Vagina (tissue), 2 donors: Measurements from ENCODE around the gene EPB41L3. TPM values are rescaled to one million over a fixed set of nuclear protein-coding genes. Genes with fewer than 3 reads are reported as not detected.
"Not testable (repeated sequence)": the region's sequence is repeated elsewhere in the genome, so short reads cannot be mapped to it uniquely, and the experiment has no call there.

ENCODE experiments used
- DNase-seq, 2 donors: peaks; one replicate each; pipeline ENCODE4 v3.0.0-alpha.2; 2017; ENCODE audit errors: extremely low spot score in 2 of 2
- H3K27ac ChIP-seq: fragments of 200-600 bp; sonication (generic); one replicate; pipeline ENCODE4 v1.5.1; 2019
- H3K27me3 ChIP-seq: fragments of 200-600 bp; sonication (generic); one replicate; pipeline ENCODE4 v1.5.1; 2019
- H3K36me3 ChIP-seq, 2 donors: fragments of 200-600 bp; sonication (generic); one replicate each; pipeline ENCODE4 v1.5.1; 2017 to 2019
- H3K4me1 ChIP-seq: fragments of 200-600 bp; sonication (generic); one replicate; pipeline ENCODE4 v1.5.1; 2019
- H3K4me3 ChIP-seq, 2 donors: fragments of 200-600 bp; sonication (generic); 1 replicate in 1 of 2; 2 replicates in 1 of 2; pipeline ENCODE4 v1.5.1; 2016 to 2019
- H3K9me3 ChIP-seq: fragments of 200-600 bp; sonication (generic); one replicate; pipeline ENCODE4 v1.5.1; 2019
- CTCF ChIP-seq, 3 experiments: fragments of 450-650 bp in 2 of 3; fragments of 200-600 bp in 1 of 3; sonication (generic) in 1 of 3; IDR thresholded peaks; one replicate each; pipeline ENCODE4 v1.5.1; 2017 to 2019; ENCODE audit warnings: antibody characterized with exemption in 3 of 3, mild to moderate bottlenecking in 2 of 3, moderate library complexity in 2 of 3
- POLR2A ChIP-seq, 2 donors: fragments of 450-650 bp; IDR thresholded peaks; one replicate each; pipeline ENCODE4 v1.6.1; 2017; ENCODE audit warnings: antibody characterized with exemption in 2 of 2, mild to moderate bottlenecking in 2 of 2, moderate library complexity in 2 of 2
- POLR2AphosphoS5 ChIP-seq, 2 donors: sonication (generic); formaldehyde crosslinking; IDR thresholded peaks; one replicate each; pipeline ENCODE4 v1.9.0; 2017; ENCODE audit warnings: antibody characterized with exemption in 2 of 2, mild to moderate bottlenecking in 2 of 2, low read depth in 1 of 2; ENCODE audit not compliant: insufficient read depth in 1 of 2
- intact Hi-C: fragments of 100-400 bp; cut with DNase I; formaldehyde crosslinking; loops from one replicate; pipeline ENCODE4 v1.15.1; 2023
- total RNA-seq: library from RNA; depleted of rRNA; stranded (reverse); fragments of >200 nt; gene quantifications from one replicate; pipeline ENCODE4 v1.2.3, GENCODE V29; 2016

Gene EPB41L3
- total RNA-seq, 1 donor from 2014 or later = 53.0 TPM

GRCh38 chr18:5500158-5500939, 43.4 kb downstream of the EPB41L3 start:
- no peak overlapping the region for H3K4me3 ChIP-seq
- intact Hi-C loops = no loop called here
- H3K4me1 ChIP-seq = no peaks in the 10 kb centered on the region
- no peaks in the 10 kb centered on the region for H3K27me3 ChIP-seq
- no peak for DNase-seq
- H3K27ac ChIP-seq = no peak overlapping the region
- no peaks in the 10 kb centered on the region for H3K36me3 ChIP-seq
- TF ChIP-seq POLR2A (IDR thresholded peaks at IDR 0.05) = no peak
- TF ChIP-seq POLR2AphosphoS5 (IDR thresholded peaks at IDR 0.05; ENCODE audit: insufficient read depth in 1 of 2, low read depth in 1 of 2) = no peak
- no peak for TF ChIP-seq CTCF (IDR thresholded peaks at IDR 0.05)
- H3K9me3 ChIP-seq = no peaks in the 10 kb centered on the region

GRCh38 chr18:5498452-5498851, 45.3 kb downstream of the EPB41L3 start:
- Histone ChIP-seq H3K4me1 (no peaks in the 10 kb centered on the region), H3K4me3 (no peak overlapping the region), H3K27me3 (no peaks in the 10 kb centered on the region), H3K27ac (no peak overlapping the region), H3K9me3 (no peaks in the 10 kb centered on the region), H3K36me3 (no peaks in the 10 kb centered on the region)
- no peak for DNase-seq
- intact Hi-C loops = no loop called here
- TF ChIP-seq POLR2AphosphoS5 (IDR thresholded peaks at IDR 0.05; ENCODE audit: insufficient read depth in 1 of 2, low read depth in 1 of 2) (no peak), CTCF (IDR thresholded peaks at IDR 0.05) (no peak), POLR2A (IDR thresholded peaks at IDR 0.05) (no peak)

GRCh38 chr18:5496305-5496704, 47.5 kb downstream of the EPB41L3 start:
- Histone ChIP-seq H3K4me3 (no peak overlapping the region), H3K27me3 (no peaks in the 10 kb centered on the region), H3K9me3 (no peaks in the 10 kb centered on the region), H3K36me3 (no peaks in the 10 kb centered on the region), H3K4me1 (no peaks in the 10 kb centered on the region), H3K27ac (no peak overlapping the region)
- TF ChIP-seq CTCF (IDR thresholded peaks at IDR 0.05) = no peak
- TF ChIP-seq POLR2A (IDR thresholded peaks at IDR 0.05) = no peak
- TF ChIP-seq POLR2AphosphoS5 (IDR thresholded peaks at IDR 0.05; ENCODE audit: insufficient read depth in 1 of 2, low read depth in 1 of 2) = no peak
- intact Hi-C loops = no loop called here
- DNase-seq = no peak

GRCh38 chr18:5490753-5491480, 52.9 kb downstream of the EPB41L3 start:
- Histone ChIP-seq H3K4me3 (no peak overlapping the region), H3K9me3 (no peaks in the 10 kb centered on the region), H3K27ac (no peak overlapping the region), H3K4me1 (no peaks in the 10 kb centered on the region), H3K36me3 (no peaks in the 10 kb centered on the region), H3K27me3 (no peaks in the 10 kb centered on the region)
- no peak for TF ChIP-seq CTCF (IDR thresholded peaks at IDR 0.05)
- no peak for TF ChIP-seq POLR2AphosphoS5 (IDR thresholded peaks at IDR 0.05; ENCODE audit: insufficient read depth in 1 of 2, low read depth in 1 of 2)
- TF ChIP-seq POLR2A (IDR thresholded peaks at IDR 0.05) = no peak
- DNase-seq = no peak
- intact Hi-C loops = no loop called here

GRCh38 chr18:5488844-5489243, 55.0 kb downstream of the EPB41L3 start:
- no peak for TF ChIP-seq POLR2A (IDR thresholded peaks at IDR 0.05)
- intact Hi-C loops = no loop called here
- Histone ChIP-seq H3K27ac (no peak overlapping the region), H3K27me3 (no peaks in the 10 kb centered on the region), H3K4me1 (no peaks in the 10 kb centered on the region), H3K9me3 (no peaks in the 10 kb centered on the region), H3K36me3 (no peaks in the 10 kb centered on the region), H3K4me3 (no peak overlapping the region)
- DNase-seq = no peak

GRCh38 chr18:5488044-5488443, 55.8 kb downstream of the EPB41L3 start:
- H3K4me1 ChIP-seq, H3K27ac ChIP-seq, H3K36me3 ChIP-seq, intact Hi-C loops, DNase-seq, H3K27me3 ChIP-seq, H3K9me3 ChIP-seq, H3K4me3 ChIP-seq: not testable (repeated sequence)
